Measurements from ENCODE around the gene ACSS1. TPM values are rescaled to one million over a fixed set of nuclear protein-coding genes. Genes with fewer than 3 reads are reported as not detected.

Gene ACSS1
- total RNA-seq, 1 experiment from 2014 or later: 12.8 TPM

DNA sequence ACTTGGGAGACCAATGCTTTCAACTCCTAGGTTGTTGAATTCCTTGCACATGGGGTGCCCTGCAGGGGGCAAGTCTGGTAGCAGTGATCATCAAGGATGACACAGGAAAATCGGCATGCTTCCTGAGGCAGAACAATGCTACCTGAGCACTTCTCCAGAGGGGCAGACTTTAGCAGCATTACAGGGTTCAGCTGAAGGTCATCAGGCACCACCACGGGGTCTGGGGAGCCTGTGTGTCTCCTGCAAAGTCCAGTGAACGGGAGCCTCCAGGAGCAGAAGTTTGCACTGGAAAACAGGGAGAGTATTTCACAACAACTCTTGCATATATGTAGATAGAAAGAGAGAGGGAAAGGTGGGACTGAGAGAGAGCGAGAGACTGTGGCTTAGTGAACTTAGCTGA lies 13.8 kb upstream of the ACSS1 start:
- Histone ChIP-seq H3K9me3 (ENCODE audit: insufficient read depth, low read depth) (peaks cover 3% of the 10 kb centered on the region; the same call in 1 of the 2 replicates), H2AFZ (no peak overlapping the region), H3K27me3 (ENCODE audit: insufficient read depth, low read depth) (no peaks in the 10 kb centered on the region), H3K4me2 (peak overlapping the region; percentile 38), H3K36me3 (ENCODE audit: low read depth) (no peaks in the 10 kb centered on the region), H3K79me2 (ENCODE audit: low read depth) (0 out of 2 replicates have a peak, but pooled peaks cover 11% of the 10 kb centered on the region), H3K9me2 (ENCODE audit: insufficient read depth) (no peaks in the 10 kb centered on the region; the same call in 1 of the 2 replicates), H3K4me3 (no peak overlapping the region), H3K4me1 (replicated peaks; ENCODE audit: insufficient read depth) (peaks cover 62% of the 10 kb centered on the region), H4K20me1 (ENCODE audit: insufficient read depth) (no peaks in the 10 kb centered on the region), H3F3A (ENCODE audit: insufficient read depth, low read depth) (peaks cover 54% of the 10 kb centered on the region), H3K27ac (no peak overlapping the region)
- DNase-seq: no peak
- TF ChIP-seq EZH2 (IDR thresholded peaks at IDR 0.05; ENCODE audit: low read depth): no peak
- TF ChIP-seq, protein P1, sequence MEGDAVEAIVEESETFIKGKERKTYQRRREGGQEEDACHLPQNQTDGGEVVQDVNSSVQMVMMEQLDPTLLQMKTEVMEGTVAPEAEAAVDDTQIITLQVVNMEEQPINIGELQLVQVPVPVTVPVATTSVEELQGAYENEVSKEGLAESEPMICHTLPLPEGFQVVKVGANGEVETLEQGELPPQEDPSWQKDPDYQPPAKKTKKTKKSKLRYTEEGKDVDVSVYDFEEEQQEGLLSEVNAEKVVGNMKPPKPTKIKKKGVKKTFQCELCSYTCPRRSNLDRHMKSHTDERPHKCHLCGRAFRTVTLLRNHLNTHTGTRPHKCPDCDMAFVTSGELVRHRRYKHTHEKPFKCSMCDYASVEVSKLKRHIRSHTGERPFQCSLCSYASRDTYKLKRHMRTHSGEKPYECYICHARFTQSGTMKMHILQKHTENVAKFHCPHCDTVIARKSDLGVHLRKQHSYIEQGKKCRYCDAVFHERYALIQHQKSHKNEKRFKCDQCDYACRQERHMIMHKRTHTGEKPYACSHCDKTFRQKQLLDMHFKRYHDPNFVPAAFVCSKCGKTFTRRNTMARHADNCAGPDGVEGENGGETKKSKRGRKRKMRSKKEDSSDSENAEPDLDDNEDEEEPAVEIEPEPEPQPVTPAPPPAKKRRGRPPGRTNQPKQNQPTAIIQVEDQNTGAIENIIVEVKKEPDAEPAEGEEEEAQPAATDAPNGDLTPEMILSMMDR (conservative IDR thresholded peaks at IDR 0.05): no peak
- CTCF ChIA-PET: no interaction called here
- BruUV-seq (replicated peaks): no TSS peak
- POLR2A ChIA-PET (ENCODE audit: unreplicated experiment): no interaction called here
- intact Hi-C loops (cut with micrococcal nuclease; ENCODE audit: unreplicated experiment): loop anchor here (10.0 kb wide), 1 partner anchor 137 kb away; no protein-coding TSS in a partner anchor

DNA sequence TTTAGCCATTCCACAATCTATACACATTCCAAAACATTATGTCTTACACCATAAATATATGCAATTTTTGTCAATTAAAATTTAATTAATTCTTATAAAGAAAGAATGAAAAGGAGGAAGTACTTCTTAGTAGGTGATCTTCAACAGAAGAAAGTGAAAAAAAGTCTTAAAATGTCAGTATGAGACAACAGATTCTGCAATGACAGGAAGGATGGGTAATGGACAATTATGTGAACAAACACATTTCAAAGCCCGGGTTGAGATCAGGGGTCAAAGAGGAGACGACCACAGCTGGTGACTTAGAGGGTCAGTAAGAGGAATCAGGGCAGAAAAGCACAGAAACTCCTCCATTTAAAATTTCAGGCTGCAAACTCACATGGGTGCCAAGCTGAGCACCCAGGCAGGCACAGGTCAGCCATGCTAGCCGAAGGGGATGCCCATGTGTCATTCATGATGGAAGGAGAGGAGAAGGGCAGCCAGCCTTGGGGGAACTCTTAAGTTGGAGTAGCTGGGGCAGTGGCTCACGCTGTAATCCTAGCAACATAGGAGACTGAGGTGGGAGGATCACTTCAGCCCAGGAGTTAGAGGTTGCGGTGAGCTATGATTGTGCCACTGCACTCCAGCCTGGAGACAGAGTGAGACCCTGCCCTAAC lies 13.0 kb upstream of the ACSS1 start:
- no peaks in the 10 kb centered on the region for H3K27me3 ChIP-seq (ENCODE audit: insufficient read depth, low read depth)
- peaks cover 3% of the 10 kb centered on the region; the same call in 1 of the 2 replicates for H3K9me3 ChIP-seq (ENCODE audit: insufficient read depth, low read depth)
- no peak for DNase-seq
- TF ChIP-seq EZH2 (IDR thresholded peaks at IDR 0.05; ENCODE audit: low read depth): no peak
- TF ChIP-seq, protein P1 (conservative IDR thresholded peaks at IDR 0.05): no peak
- H3K4me3 ChIP-seq: no peak overlapping the region
- intact Hi-C loops (cut with micrococcal nuclease; ENCODE audit: unreplicated experiment): loop anchor here (10.0 kb wide), 1 partner anchor 136 kb away; no protein-coding TSS in a partner anchor
- H4K20me1 ChIP-seq (ENCODE audit: insufficient read depth): no peaks in the 10 kb centered on the region
- BruUV-seq (replicated peaks): no TSS peak
- no peak overlapping the region for H2AFZ ChIP-seq
- H3K4me1 ChIP-seq (replicated peaks; ENCODE audit: insufficient read depth): peaks cover 62% of the 10 kb centered on the region
- no peak overlapping the region for H3K27ac ChIP-seq
- peak overlapping the region; percentile 38; the same call in 1 of the 2 replicates for H3K4me2 ChIP-seq
- no peaks in the 10 kb centered on the region; the same call in 1 of the 2 replicates for H3K9me2 ChIP-seq (ENCODE audit: insufficient read depth)
- ChIA-PET POLR2A (ENCODE audit: unreplicated experiment) (no interaction called here), CTCF (no interaction called here)
- H3K36me3 ChIP-seq (ENCODE audit: low read depth): no peaks in the 10 kb centered on the region
- H3F3A ChIP-seq (ENCODE audit: insufficient read depth, low read depth): peaks cover 51% of the 10 kb centered on the region
- 0 out of 2 replicates have a peak, but pooled peaks cover 11% of the 10 kb centered on the region for H3K79me2 ChIP-seq (ENCODE audit: low read depth)

DNA sequence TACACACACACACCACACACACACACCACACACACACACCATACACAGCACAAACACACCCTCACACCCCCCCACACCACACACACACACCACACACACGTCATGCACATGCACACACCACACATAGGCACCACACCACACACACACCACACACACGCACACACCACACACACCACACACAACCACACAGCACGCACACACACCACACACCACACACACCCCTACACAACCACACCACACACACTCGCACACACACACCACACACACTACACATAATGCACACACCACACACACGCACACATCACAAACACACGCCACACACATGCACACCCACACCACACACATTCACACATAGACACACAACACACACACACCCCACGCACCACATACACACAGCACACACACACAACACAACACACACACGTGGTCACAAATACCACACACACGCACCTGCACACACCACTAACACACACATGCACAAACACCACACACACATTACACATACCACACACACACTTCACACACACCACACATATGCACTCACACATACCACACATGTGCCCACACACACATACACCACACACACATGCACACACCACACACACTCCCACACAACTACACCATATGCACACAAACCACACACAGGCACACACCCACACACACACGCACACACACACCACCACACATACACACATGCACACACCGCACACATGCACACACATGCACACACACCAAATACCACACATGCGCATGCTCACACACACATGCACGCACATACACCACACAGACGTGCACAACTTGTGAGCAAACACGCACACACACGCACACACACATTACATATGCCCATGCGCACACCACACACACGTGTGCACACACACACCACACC lies 9.4 kb upstream of the ACSS1 start:
- POLR2A ChIA-PET (ENCODE audit: unreplicated experiment): no interaction called here
- Histone ChIP-seq H3K4me1 (replicated peaks; ENCODE audit: insufficient read depth) (peaks cover 39% of the 10 kb centered on the region), H4K20me1 (ENCODE audit: insufficient read depth) (no peaks in the 10 kb centered on the region), H3K9me2 (ENCODE audit: insufficient read depth) (no peaks in the 10 kb centered on the region), H3K27me3 (ENCODE audit: insufficient read depth, low read depth) (no peaks in the 10 kb centered on the region), H3K9me3 (ENCODE audit: insufficient read depth, low read depth) (0 out of 2 replicates have a peak, but pooled peaks cover 3% of the 10 kb centered on the region), H2AFZ (no peak overlapping the region), H3F3A (ENCODE audit: insufficient read depth, low read depth) (peaks cover 34% of the 10 kb centered on the region; the same call in 1 of the 2 replicates), H3K27ac (no peak overlapping the region), H3K36me3 (ENCODE audit: low read depth) (no peaks in the 10 kb centered on the region), H3K4me3 (no peak overlapping the region), H3K4me2 (no peak overlapping the region), H3K79me2 (ENCODE audit: low read depth) (no peaks in the 10 kb centered on the region)
- TF ChIP-seq EZH2 (IDR thresholded peaks at IDR 0.05; ENCODE audit: low read depth): no peak
- TF ChIP-seq, protein P1 (conservative IDR thresholded peaks at IDR 0.05): no peak
- no peak for DNase-seq
- no TSS peak for BruUV-seq (replicated peaks)
- intact Hi-C loops (cut with micrococcal nuclease; ENCODE audit: unreplicated experiment): loop anchor here (5.0 kb wide), 1 partner anchor 1180 kb away; no protein-coding TSS in a partner anchor
- CTCF ChIA-PET: no interaction called here
